Adrenal gland (tissue), 12 donors: ENCODE results near the gene CPHXL. TPM values are rescaled to one million over a fixed set of nuclear protein-coding genes. Genes with fewer than 3 reads are reported as not detected.

Experiments used
- DNase-seq, 7 donors: peaks; one replicate each; pipeline ENCODE4 v3.0.0-alpha.2; 2019 to 2020
- H3K27ac ChIP-seq, 5 donors: fragments of 200-600 bp; sonication (generic) in 4 of 5; 1 replicate in 3 of 5; 2 replicates in 2 of 5; pipeline versions ENCODE4 v1.5.1 to v1.8.0; 2016 to 2020; ENCODE audit warnings: mild to moderate bottlenecking in 1 of 5
- H3K27me3 ChIP-seq: fragments of 200-600 bp; 2 replicates; pipeline ENCODE4 v1.8.0; 2021
- H3K36me3 ChIP-seq, 2 donors: fragments of 200-600 bp; replicated peaks in 1 of 2; 1 replicate in 1 of 2; 2 replicates in 1 of 2; pipeline versions ENCODE4 v1.5.1 to v1.8.0; 2018 to 2022
- H3K4me1 ChIP-seq, 2 donors: fragments of 200-600 bp; replicated peaks in 1 of 2; 1 replicate in 1 of 2; 2 replicates in 1 of 2; pipeline versions ENCODE4 v1.5.1 to v1.8.0; 2018 to 2021
- H3K4me3 ChIP-seq, 4 donors: fragments of 200-600 bp; sonication (generic) in 3 of 4; one replicate each; pipeline ENCODE4 v1.5.1; 2016 to 2018
- H3K9me3 ChIP-seq, 3 donors: fragments of 200-600 bp; sonication (generic) in 1 of 3; replicated peaks in 1 of 3; 1 replicate in 2 of 3; 2 replicates in 1 of 3; pipeline versions ENCODE4 v1.5.1 to v1.8.0; 2016 to 2021
- CTCF ChIP-seq, 6 experiments: fragments of 450-650 bp in 4 of 6; fragments of 200-600 bp in 2 of 6; sonication (generic) in 1 of 6; IDR thresholded peaks; 1 replicate in 5 of 6; 2 replicates in 1 of 6; pipeline versions ENCODE4 v1.5.1 to v1.8.0; 2016 to 2021; ENCODE audit warnings: antibody characterized with exemption in 6 of 6, mild to moderate bottlenecking in 2 of 6, moderate library complexity in 1 of 6
- POLR2A ChIP-seq, 2 donors: fragments of 450-650 bp; IDR thresholded peaks; one replicate each; pipeline ENCODE4 v1.6.1; 2017; ENCODE audit warnings: antibody characterized with exemption in 2 of 2, mild to moderate bottlenecking in 2 of 2, moderate library complexity in 1 of 2
- WGBS, 4 donors: extraction: QIAGEN DNeasy Blood & Tissue Kit in 2 of 4; methylation state at CpG; one replicate each; pipeline versions ENCODE4 v1.1.5 to v1.1.7; 2013 to 2017; 5-methylcytosine and 5-hydroxymethylcytosine counted together
- intact Hi-C, 2 donors: fragments of 100-400 bp; cut with DNase I; formaldehyde crosslinking; loops; one replicate each; pipeline versions ENCODE4 v1.14.1 to v1.15.0; 2022 to 2023
- polyA plus RNA-seq, 3 donors: library from polyadenylated mRNA; stranded (reverse); fragments of 200-250 nt in 2 of 3; fragments of 350-450 nt in 1 of 3; fragmentation: Illumina TruSeq in 1 of 3; extraction: RNeasy Lipid Tissue Mini Kit (QIAGEN cat#74804) in 1 of 3; gene quantifications; one replicate each; pipeline ENCODE4 v1.2.3, GENCODE V29; 2013 to 2014
- total RNA-seq, 9 donors: library from RNA; depleted of rRNA in 4 of 9; stranded (reverse); fragments of >200 nt in 4 of 9; fragments of 120-200 nt in 1 of 9; fragmentation: NEBNext Ultra II Directional in 1 of 9; extraction: Animal tissue kit (Norgen Biotek cat#: 25700) in 1 of 9; gene quantifications; one replicate each; pipeline versions ENCODE4 v1.1.0 to v1.2.4, GENCODE V29; 2013 to 2023
- donor health status: healthy with polysubstance abuse.
- donor health status: Bipolar disorder and iron deficiency.
- donor health status: DM: yes; HTN: yes; CAD: no.
- donor health status: DM: no; HTN: no; CAD: no.
- donor health status: DM: no; HTN: no; CAD: no.
- donor health status: DM: yes; HTN: yes; CAD: no.

Gene CPHXL
- total and polyA plus RNA-seq, 12 donors, result not detected

GRCh38 chr16:75758215-75758614 lies 31.9 kb upstream of the CPHXL start:
- no peak overlapping the region for H3K4me3 ChIP-seq
- H3K27ac ChIP-seq, result no peak overlapping the region
- DNase-seq, result no peak
- TF ChIP-seq CTCF (IDR thresholded peaks at IDR 0.05), result no peak
- TF ChIP-seq POLR2A (IDR thresholded peaks at IDR 0.05), result no peak
- intact Hi-C loops, result loop anchor here in 1 of 2 donors (10.0 kb wide), 1 partner anchor 563 kb away; no protein-coding TSS in a partner anchor
- WGBS, 4 donors, result 47 to 70% (median 60%) methylated on average over 1 of the region's 1 CpG
- no peaks in the 10 kb centered on the region for H3K9me3 ChIP-seq
- no peaks in the 10 kb centered on the region for H3K36me3 ChIP-seq
- no peaks in the 10 kb centered on the region for H3K4me1 ChIP-seq
- H3K27me3 ChIP-seq, result no peaks in the 10 kb centered on the region

- no peaks in the 10 kb centered on the region for H3K36me3 ChIP-seq
- TF ChIP-seq POLR2A (IDR thresholded peaks at IDR 0.05) (no peak), CTCF (IDR thresholded peaks at IDR 0.05) (no peak)
- no peaks in the 10 kb centered on the region for H3K9me3 ChIP-seq
- no peak for DNase-seq
- WGBS, 4 donors, result 83 to 90% (median 89%) methylated on average over 5 of the region's 5 CpGs
- H3K4me1 ChIP-seq, result no peaks in the 10 kb centered on the region
- H3K27ac ChIP-seq, result no peak overlapping the region
- H3K27me3 ChIP-seq, result no peaks in the 10 kb centered on the region
- no peak overlapping the region for H3K4me3 ChIP-seq
- intact Hi-C loops, result loop anchor here in 1 of 2 donors (10.0 kb wide), 1 partner anchor 559 kb away; no protein-coding TSS in a partner anchor
Observed at GRCh38 chr16:75754141-75754540, 27.9 kb upstream of the CPHXL start.

GRCh38 chr16:75750528-75750927 lies 24.2 kb upstream of the CPHXL start:
- Histone ChIP-seq H3K9me3 (no peaks in the 10 kb centered on the region), H3K27me3 (no peaks in the 10 kb centered on the region), H3K4me3 (no peak overlapping the region), H3K27ac (no peak overlapping the region), H3K36me3 (no peaks in the 10 kb centered on the region), H3K4me1 (no peaks in the 10 kb centered on the region)
- intact Hi-C loops, result loop anchor here in 1 of 2 donors (10.0 kb wide), 1 partner anchor 556 kb away; no protein-coding TSS in a partner anchor
- WGBS, 4 donors, result 48 to 71% (median 60%) methylated on average over 3 of the region's 3 CpGs
- DNase-seq, result no peak
- TF ChIP-seq CTCF (IDR thresholded peaks at IDR 0.05), result no peak
- no peak for TF ChIP-seq POLR2A (IDR thresholded peaks at IDR 0.05)

GRCh38 chr16:75746359-75746758 lies 20.1 kb upstream of the CPHXL start:
- intact Hi-C loops, result no loop called here
- DNase-seq, result no peak
- Histone ChIP-seq H3K4me1 (no peaks in the 10 kb centered on the region), H3K4me3 (no peak overlapping the region), H3K36me3 (no peaks in the 10 kb centered on the region), H3K9me3 (no peaks in the 10 kb centered on the region), H3K27me3 (no peaks in the 10 kb centered on the region), H3K27ac (no peak overlapping the region)
- 71 to 80% (median 76%) methylated on average over 3 of the region's 3 CpGs for WGBS, 4 donors
- no peak for TF ChIP-seq CTCF (IDR thresholded peaks at IDR 0.05)
- no peak for TF ChIP-seq POLR2A (IDR thresholded peaks at IDR 0.05)
